ENCODE measurements around the gene ZC3H7A. TPM values are rescaled to one million over a fixed set of nuclear protein-coding genes. Genes with fewer than 3 reads are reported as not detected.

ZC3H7A gene
- total and polyA plus RNA-seq, 2 of the 13 experiments (the other 11 are each of a cell fraction or from before 2014, with no cell fraction given): 29.2 to 36.8 TPM

- TF ChIP-seq ZBTB33 (CRISPR knock-in tag; IDR thresholded peaks at IDR 0.05): peak; percentile 98
- TF ChIP-seq ZNF687 (CRISPR knock-in tag; IDR thresholded peaks at IDR 0.05): 0 out of 2 replicates have a peak, but pooled peaks have one; percentile 39
Observed at GRCh38 chr16:11755022-11755760, 41.9 kb downstream of the ZC3H7A start (continued).

GRCh38 chr16:11752856-11753255 is 44.2 kb downstream of the ZC3H7A start:
- peaks cover 67% of the 10 kb centered on the region for H3K4me1 ChIP-seq (ENCODE audit: insufficient read depth, low read length)
- no peak overlapping the region for H3K9ac ChIP-seq (ENCODE audit: insufficient read depth, low read depth, low read length)
- CTCF ChIA-PET (ENCODE audit: low intra/inter-chr PET ratio, low total read pairs): no interaction called here
- WGBS (ENCODE audit: low lambda C conversion rate): 92% methylated on average over 3 of the region's 3 CpGs
- H2AFZ ChIP-seq (ENCODE audit: low read length): no peak overlapping the region
- ATAC-seq (no peak), FAIRE-seq (no peak), DNase-seq (ENCODE audit: low spot score) (no peak)
- peaks cover 26 to 60% of the 10 kb centered on the region in 2 experiments for H3K36me3 ChIP-seq (replicated peaks in 1 of 2; ENCODE audit: control insufficient read depth in 1 of 2, insufficient read depth in 2 of 2, low read length in 2 of 2)
- POLR2A ChIA-PET: interaction anchor here (2.0 to 5.7 kb wide), 2 partner anchors 10 to 45 kb away, joined by 7 to 49 read pairs; partner anchors contain the start of genes TXNDC11 and ZC3H7A
- H3K4me2 ChIP-seq (ENCODE audit: low read depth, low read length): no peak overlapping the region
- intact Hi-C loops (cut with micrococcal nuclease; ENCODE audit: unreplicated experiment): no loop called here
- TF ChIP-seq HOXA9 (CRISPR knock-in tag; IDR thresholded peaks at IDR 0.05; ENCODE audit: borderline replicate concordance): 0 out of 2 replicates have a peak, but pooled peaks have one; percentile 54
- TF ChIP-seq SPEN (CRISPR knock-in tag; IDR thresholded peaks at IDR 0.05; ENCODE audit: low read depth): peak; percentile 31; the same call in 1 of the 2 replicates
- 0 out of 2 replicates have a peak, but pooled peaks have one; percentile 32 for TF ChIP-seq BCL6 (CRISPR knock-in tag; IDR thresholded peaks at IDR 0.05)
- 0 out of 2 replicates have a peak, but pooled peaks have one; percentile 46 for TF ChIP-seq ZBTB26 (CRISPR knock-in tag; IDR thresholded peaks at IDR 0.05; ENCODE audit: borderline replicate concordance)
- no peak for TF ChIP-seq ZNF20 (CRISPR knock-in tag; IDR thresholded peaks at IDR 0.05)
- TF ChIP-seq CCDC6 (CRISPR knock-in tag; IDR thresholded peaks at IDR 0.05): no peak
- TF ChIP-seq ZNF562 (CRISPR knock-in tag; IDR thresholded peaks at IDR 0.05; ENCODE audit: borderline replicate concordance): 0 out of 2 replicates have a peak, but pooled peaks have one; percentile 19
- TF ChIP-seq HOXA7 (CRISPR knock-in tag; IDR thresholded peaks at IDR 0.05): 0 out of 2 replicates have a peak, but pooled peaks have one; percentile 35
- no peaks in the 10 kb centered on the region for H3K27me3 ChIP-seq (ENCODE audit: control insufficient read depth in 1 of 2, insufficient read depth in 2 of 2, low read length in 2 of 2)
- no peak overlapping the region for H3K27ac ChIP-seq (ENCODE audit: extremely low read length, insufficient read depth, low read length)
- H3K4me3 ChIP-seq (replicated peaks in 1 of 3; ENCODE audit: insufficient read depth in 1 of 3, low read depth in 2 of 3, low read length in 3 of 3): no peak overlapping the region
- no peaks in the 10 kb centered on the region for H3K9me3 ChIP-seq (ENCODE audit: low read length)
- BruUV-seq (replicated peaks): no TSS peak
- in situ Hi-C loops (cut with HindIII; ENCODE audit: extremely low pct_ligation_motif_present, low pct_unique_long_range_greater_than_20kb): no loop called here
- H4K20me1 ChIP-seq (ENCODE audit: insufficient read depth, low read length): no peaks in the 10 kb centered on the region
- H3K79me2 ChIP-seq (ENCODE audit: insufficient read depth, low read length): no peaks in the 10 kb centered on the region

All from HepG2 (cell line).